Measurements from ENCODE around the gene NECAB3. TPM values are rescaled to one million over a fixed set of nuclear protein-coding genes. Genes with fewer than 3 reads are reported as not detected.

Gene NECAB3
- polyA plus RNA-seq, 4 donors = 15.2 to 23.0 (median 21.0) TPM

DNA sequence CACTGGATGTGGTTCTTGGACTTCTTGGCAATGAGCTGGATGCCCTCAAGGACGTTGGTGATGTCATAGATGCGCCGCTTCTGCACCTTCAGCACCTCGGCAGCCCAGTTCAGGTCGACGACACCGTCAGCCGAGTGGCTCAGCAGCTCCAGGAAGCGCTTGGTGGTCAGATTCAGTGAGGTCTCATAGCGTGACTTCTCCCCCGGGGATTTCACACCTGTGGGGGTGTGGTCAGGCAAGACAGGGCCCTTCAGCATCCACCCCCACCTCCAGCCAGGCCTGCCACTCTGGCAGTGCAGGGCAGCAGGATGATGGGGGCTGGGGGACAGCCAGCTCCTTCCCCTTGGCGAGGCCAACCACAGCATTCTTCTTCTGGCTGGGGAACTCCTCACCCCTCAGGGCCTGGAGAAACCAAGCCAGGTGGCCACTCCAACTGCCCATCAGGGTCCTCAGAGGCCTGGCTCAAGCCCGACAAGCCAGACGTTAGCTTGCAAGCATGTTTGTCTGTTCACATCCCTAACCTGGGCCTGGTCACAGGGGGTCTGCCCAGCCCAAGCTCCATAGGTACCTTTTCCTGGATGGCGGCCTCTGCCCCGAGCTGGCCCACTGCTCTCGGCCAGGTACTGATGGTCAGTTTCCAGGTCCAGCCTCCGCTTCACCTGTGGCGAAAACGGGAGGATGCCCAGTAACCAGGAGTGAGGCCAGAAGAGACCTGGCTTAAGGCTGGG is 5.7 kb upstream of the NECAB3 start:
- no peak for DNase-seq (ENCODE audit: low read depth in 4 of 4, low spot score in 2 of 4)

DNA sequence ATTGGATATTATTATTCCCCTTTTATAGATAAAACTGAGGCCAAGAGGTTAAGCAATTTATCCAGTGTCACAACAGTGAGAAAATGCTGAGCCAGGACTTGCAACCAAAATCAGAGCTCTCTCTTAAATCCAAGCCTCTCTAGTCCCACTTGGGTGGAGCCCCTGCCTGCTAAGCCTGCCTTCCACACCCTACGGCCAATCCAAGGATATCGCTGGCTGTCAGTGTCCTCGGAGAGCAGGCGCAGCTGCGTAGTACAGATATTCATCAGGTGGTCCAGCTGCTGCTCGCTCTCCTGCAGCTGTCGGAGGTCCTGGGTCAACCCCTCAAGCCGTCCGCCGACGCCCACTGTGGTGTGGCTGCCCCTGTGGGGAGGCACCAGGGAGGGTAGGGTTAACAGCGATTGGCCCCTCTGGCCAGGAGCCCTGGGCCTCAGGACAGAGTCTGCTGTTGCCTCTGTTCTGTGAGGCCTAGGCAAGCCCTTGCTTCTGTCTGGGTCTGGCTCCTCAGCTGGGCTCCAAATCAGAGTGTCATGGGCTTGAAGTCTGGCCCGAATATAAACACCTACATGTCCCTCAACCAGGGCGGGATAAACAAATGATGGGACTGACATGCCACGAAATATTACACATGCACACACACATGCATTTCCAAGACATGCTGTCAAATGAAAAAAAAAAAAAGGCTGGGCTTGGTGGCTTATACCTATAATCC is 3.9 kb upstream of the NECAB3 start:
- no peak for DNase-seq (ENCODE audit: low read depth in 4 of 4, low spot score in 2 of 4)

DNA sequence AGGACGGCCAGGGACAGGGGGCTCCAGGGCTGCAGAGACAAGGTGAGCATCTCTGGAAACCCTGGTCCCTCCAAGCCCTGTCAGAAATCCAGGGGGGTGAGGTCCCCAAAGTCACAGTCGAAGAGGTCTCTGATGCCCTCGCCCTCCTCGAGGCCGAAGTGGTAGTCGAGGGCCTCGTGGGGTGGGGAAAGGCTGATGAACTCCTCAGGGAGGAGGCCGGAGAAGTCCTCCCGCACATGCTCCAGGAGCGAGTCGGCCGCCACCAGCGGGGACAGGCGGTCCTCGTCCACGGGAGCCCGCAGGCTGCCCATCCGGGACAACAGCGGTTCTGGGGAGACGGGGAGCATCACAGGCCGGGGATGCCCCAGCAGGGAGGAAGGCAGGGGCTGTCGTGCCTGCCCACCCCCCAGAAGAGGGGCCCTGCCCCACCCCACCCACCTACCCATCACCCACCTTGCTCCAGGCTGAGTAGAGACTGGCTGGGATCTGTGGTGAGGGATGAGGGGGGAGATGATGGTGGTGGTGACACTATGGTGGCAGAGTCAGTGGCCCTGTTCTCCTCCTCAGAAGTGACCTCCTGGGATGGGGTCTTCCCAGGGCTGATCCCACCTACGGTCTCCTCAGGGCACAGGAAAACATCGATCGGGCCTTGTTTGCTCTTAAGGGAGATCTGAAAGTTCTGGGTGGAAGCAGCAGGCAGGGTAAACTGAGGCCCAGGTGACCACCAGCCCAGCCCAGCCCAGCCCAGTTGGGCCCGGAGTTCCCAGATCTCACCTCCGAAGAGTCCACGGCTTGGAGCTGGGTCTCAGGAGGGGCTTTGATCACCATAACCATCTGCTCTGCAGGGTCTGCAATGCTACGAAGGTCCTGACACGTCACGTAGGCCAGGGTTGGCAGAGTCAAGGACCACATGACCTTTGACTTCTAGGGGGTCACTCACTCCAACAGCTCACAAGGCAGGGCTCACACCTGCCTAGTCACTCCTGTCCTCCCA is 2.7 kb upstream of the NECAB3 start:
- no peak for DNase-seq (ENCODE audit: low read depth in 4 of 4, low spot score in 2 of 4)

GRCh38 chr20:33676121-33676520 is 1.9 kb upstream of the NECAB3 start:
- DNase-seq (ENCODE audit: low read depth in 4 of 4, low spot score in 2 of 4) = no peak

- DNase-seq (ENCODE audit: low read depth in 4 of 4, low spot score in 2 of 4) = no peak
Measured at GRCh38 chr20:33675136-33675959, 1.1 kb upstream of the NECAB3 start.

- DNase-seq (ENCODE audit: low read depth in 4 of 4, low spot score in 2 of 4) = no peak
Measured at GRCh38 chr20:33673410-33674293, 576 bp downstream of the NECAB3 start.

GRCh38 chr20:33673114-33673409 is 1.2 kb downstream of the NECAB3 start:
- DNase-seq (ENCODE audit: low read depth in 4 of 4, low spot score in 2 of 4) = no peak

DNA sequence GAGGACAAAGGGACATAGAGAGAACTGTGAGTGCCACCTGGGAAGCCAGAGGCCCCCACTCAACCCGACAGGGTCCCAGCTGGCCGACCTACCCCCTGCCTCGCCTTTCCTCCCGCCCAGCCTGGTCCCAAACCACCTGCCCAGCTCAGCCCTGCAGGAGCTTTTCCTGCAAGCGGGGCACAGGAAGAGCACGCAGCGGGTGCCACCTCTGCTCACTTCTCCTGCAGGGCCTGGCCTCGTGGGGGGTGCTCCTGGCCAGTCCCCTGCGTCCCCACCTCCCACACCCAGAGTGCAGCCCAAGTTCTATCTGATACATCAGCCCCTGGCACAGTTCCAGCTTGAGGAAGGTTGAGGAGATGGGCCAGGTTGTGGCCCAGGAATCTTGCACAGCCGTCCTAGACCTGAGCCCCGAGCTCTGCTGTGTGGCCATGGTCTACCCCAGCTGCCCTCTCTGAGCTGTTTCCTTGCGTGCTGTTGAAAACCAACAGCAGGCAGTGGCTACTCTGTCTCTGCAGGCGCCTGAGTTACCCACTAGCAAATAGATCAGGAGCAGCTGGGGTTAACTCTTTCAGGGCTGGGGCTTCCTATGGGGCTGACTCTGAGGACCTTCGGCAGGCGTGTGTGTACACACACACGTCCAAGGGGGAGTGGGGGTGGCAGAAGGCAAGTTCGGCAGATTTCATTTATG is 1.7 kb downstream of the NECAB3 start:
- no peak for DNase-seq (ENCODE audit: low read depth in 4 of 4, low spot score in 2 of 4)

GRCh38 chr20:33671573-33672288 is 2.5 kb downstream of the NECAB3 start:
- DNase-seq (ENCODE audit: low read depth in 4 of 4, low spot score in 2 of 4) = no peak

- DNase-seq (ENCODE audit: low read depth in 4 of 4, low spot score in 2 of 4) = no peak
Measured at GRCh38 chr20:33670715-33671499, 3.3 kb downstream of the NECAB3 start.

GRCh38 chr20:33669873-33670640 is 4.2 kb downstream of the NECAB3 start:
- DNase-seq (ENCODE audit: low read depth in 4 of 4, low spot score in 2 of 4) = no peak

DNA sequence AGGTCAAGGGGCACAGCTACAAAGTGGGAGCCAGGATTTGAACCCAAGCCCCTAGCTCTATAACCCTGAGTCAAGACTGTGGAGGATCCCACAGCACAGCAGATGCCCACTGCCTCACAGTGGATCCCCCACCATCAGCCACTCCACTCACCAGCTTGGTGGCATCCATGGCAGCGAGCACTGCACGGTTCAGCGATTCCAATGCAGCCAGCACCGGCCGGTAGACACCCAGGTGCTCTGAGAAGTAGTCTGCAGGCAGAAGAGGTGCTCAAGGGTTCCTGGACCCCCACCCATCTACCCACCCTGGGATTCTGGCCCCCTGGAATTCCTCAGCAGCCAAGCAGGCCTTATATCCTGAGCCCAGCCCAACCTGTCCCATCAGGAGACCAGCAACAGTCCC is 5.0 kb downstream of the NECAB3 start:
- DNase-seq (ENCODE audit: low read depth in 4 of 4, low spot score in 2 of 4) = no peak

DNA sequence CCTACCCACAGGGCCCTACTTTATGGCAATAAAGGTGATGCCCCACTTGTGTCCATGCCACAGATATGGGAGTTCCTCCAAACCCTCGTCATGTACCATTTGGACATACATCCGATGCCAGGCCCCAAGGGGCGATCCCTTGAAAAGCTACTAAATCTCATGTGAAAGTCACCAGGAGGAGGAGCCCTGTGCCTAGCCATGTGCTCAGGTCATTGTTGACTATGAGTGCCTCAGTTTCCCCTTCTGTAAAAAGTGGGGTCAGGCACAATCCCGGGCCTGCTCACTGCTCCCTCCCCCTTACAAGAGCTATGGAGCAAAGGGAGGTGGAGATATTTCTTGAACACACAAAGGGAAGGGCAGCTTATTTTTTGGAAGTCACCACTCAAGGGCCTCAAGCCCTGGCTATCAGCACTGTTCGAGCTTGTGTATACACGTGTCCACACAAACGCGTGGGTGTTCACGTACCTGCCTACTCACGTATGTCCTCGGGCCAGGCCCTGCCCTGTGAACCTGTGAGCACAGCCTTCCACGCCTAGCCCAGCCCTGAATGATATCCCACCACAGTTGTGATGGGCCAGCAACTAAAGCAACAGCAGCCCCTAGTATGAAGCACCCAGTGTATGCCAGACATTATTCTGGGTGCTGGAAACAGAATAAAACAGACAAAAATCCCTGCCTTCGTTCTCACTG is 5.6 kb downstream of the NECAB3 start:
- DNase-seq (ENCODE audit: low read depth in 4 of 4, low spot score in 2 of 4) = no peak

DNA sequence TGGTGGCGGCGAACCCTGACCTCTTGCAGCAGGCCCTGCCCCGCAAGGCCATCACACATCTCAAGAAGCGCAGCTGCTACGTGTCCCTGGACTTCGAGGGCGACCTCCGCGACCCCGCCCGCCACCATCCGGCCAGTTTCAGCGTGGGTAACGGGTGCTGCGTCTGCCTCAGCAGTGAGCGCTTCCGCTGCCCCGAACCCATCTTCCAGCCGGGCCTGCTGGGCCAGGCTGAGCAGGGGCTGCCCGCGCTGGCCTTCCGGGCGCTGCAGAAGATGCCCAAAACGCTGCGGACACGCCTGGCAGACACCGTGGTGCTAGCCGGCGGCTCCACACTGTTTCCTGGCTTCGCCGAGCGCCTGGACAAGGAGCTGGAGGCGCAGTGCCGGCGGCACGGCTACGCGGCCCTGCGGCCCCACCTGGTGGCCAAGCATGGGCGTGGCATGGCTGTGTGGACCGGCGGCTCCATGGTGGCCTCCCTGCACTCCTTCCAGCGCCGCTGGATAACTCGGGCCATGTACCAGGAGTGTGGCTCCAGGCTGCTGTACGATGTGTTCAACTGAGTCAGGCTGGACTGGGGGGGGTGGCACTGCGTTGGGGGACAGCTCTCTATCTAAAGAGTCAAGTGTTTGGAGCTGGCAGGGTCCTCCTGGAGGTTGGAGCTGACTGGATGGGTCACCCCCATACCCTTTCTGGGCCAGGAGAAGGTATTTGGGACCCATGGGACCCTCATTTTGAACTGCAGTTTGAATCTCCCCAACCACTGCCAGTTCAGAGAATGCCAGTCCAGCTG is 6.4 kb downstream of the NECAB3 start:
- DNase-seq (ENCODE audit: low read depth in 4 of 4, low spot score in 2 of 4) = no peak

GRCh38 chr20:33667245-33667675 is 7.0 kb downstream of the NECAB3 start:
- DNase-seq (ENCODE audit: low read depth in 4 of 4, low spot score in 2 of 4) = no peak

All from left renal cortex interstitium (tissue), 4 donors.